SK-N-SH treated with all-trans-retinoic acid at 6 μM for 48 hours (cell line): ENCODE measurements around the gene ESF1.

Source experiments
- ATAC-seq: fragments of 200-7000 bp; cut with Tn5 transposase; 3 replicates; pipeline ENCODE4 v1.9.1; 2020; ENCODE audit warnings: mild to moderate bottlenecking, moderate library complexity
- ARNTL ChIP-seq: fragments of 450-650 bp; formaldehyde crosslinking; IDR thresholded peaks from 2 replicates; pipeline ENCODE4 v1.5.0; 2020; ENCODE audit warnings: low read depth, mild to moderate bottlenecking, moderate library complexity, borderline replicate concordance
- BACH2 ChIP-seq: fragments of 250-450 bp; sonication (Bioruptor Pico); IDR thresholded peaks from 2 replicates; pipeline ENCODE4 v1.9.0; 2021; ENCODE audit warnings: mild to moderate bottlenecking, borderline replicate concordance
- CREB5 ChIP-seq: fragments of 250-450 bp; sonication (Bioruptor Pico); IDR thresholded peaks from 2 replicates; pipeline ENCODE4 v1.5.1; 2020; ENCODE audit warnings: low read depth, mild to moderate bottlenecking, moderate library complexity
- CSDC2 ChIP-seq: fragments of 250-450 bp; sonication (Bioruptor Pico); IDR thresholded peaks from 2 replicates; pipeline ENCODE4 v1.5.0; 2020; ENCODE audit warnings: mild to moderate bottlenecking, moderate library complexity
- CSRNP3 ChIP-seq: fragments of 250-450 bp; sonication (Bioruptor Pico); IDR thresholded peaks from 2 replicates; pipeline ENCODE4 v1.5.1; 2021; ENCODE audit warnings: mild to moderate bottlenecking, moderate library complexity
- ESRRG ChIP-seq: fragments of 250-450 bp; sonication (Bioruptor Pico); IDR thresholded peaks from 2 replicates; pipeline ENCODE4 v1.6.1; 2021; ENCODE audit warnings: mild to moderate bottlenecking
- GLIS3 ChIP-seq: fragments of 250-450 bp; sonication (Bioruptor Pico); IDR thresholded peaks from 2 replicates; pipeline ENCODE4 v1.5.0; 2020; ENCODE audit warnings: mild to moderate bottlenecking, moderate library complexity
- ISL1 ChIP-seq: fragments of 250-450 bp; sonication (Bioruptor Pico); IDR thresholded peaks from 2 replicates; pipeline ENCODE4 v2.1.2; 2022; ENCODE audit warnings: mild to moderate bottlenecking, moderate library complexity
- POU6F1 ChIP-seq: fragments of 250-450 bp; sonication (Bioruptor Pico); IDR thresholded peaks from 2 replicates; pipeline ENCODE4 v1.8.0; 2021; ENCODE audit warnings: low read depth, mild to moderate bottlenecking, moderate library complexity, borderline replicate concordance
- PPARA ChIP-seq: fragments of 250-450 bp; sonication (Bioruptor Pico); IDR thresholded peaks from 2 replicates; pipeline ENCODE4 v1.5.0; 2020; ENCODE audit warnings: mild to moderate bottlenecking, borderline replicate concordance
- RARB ChIP-seq: fragments of 250-450 bp; sonication (Bioruptor Pico); IDR thresholded peaks from 2 replicates; pipeline ENCODE4 v1.8.0; 2021; ENCODE audit warnings: mild to moderate bottlenecking, moderate library complexity
- SNAI2 ChIP-seq: fragments of 250-450 bp; sonication (Bioruptor Pico); IDR thresholded peaks from 2 replicates; pipeline ENCODE4 v1.5.0; 2020; ENCODE audit warnings: mild to moderate bottlenecking, moderate library complexity
- TCF4 ChIP-seq: fragments of 250-450 bp; sonication (Bioruptor Pico); IDR thresholded peaks from 2 replicates; pipeline ENCODE4 v1.8.0; 2021; ENCODE audit warnings: mild to moderate bottlenecking, moderate library complexity, borderline replicate concordance
- TOX ChIP-seq: fragments of 250-450 bp; sonication (Bioruptor Pico); IDR thresholded peaks from 2 replicates; pipeline ENCODE4 v1.8.0; 2021; ENCODE audit warnings: mild to moderate bottlenecking, moderate library complexity, borderline replicate concordance
- TSHZ2 ChIP-seq: fragments of 250-450 bp; sonication (Bioruptor Pico); IDR thresholded peaks from 2 replicates; pipeline ENCODE4 v1.5.0; 2020; ENCODE audit warnings: mild to moderate bottlenecking, moderate library complexity
- ZC3H10 ChIP-seq: fragments of 250-450 bp; sonication (Bioruptor Pico); IDR thresholded peaks from 2 replicates; pipeline ENCODE4 v1.5.1; 2021; ENCODE audit warnings: mild to moderate bottlenecking, moderate library complexity
- ZFP3 ChIP-seq: fragments of 250-450 bp; sonication (Bioruptor Pico); IDR thresholded peaks from 2 replicates; pipeline ENCODE4 v1.5.0; 2020; ENCODE audit warnings: mild to moderate bottlenecking, moderate library complexity
- ZFP30 ChIP-seq: fragments of 450-650 bp; formaldehyde crosslinking; IDR thresholded peaks from 2 replicates; pipeline ENCODE4 v1.5.0; 2022; ENCODE audit warnings: mild to moderate bottlenecking, moderate library complexity
- ZNF565 ChIP-seq: fragments of 450-650 bp; formaldehyde crosslinking; conservative IDR thresholded peaks from 2 replicates; pipeline ENCODE4 v1.5.0; 2020; ENCODE audit warnings: low read depth, mild to moderate bottlenecking, moderate library complexity
- ZNF70 ChIP-seq: fragments of 450-650 bp; formaldehyde crosslinking; IDR thresholded peaks from 2 replicates; pipeline ENCODE4 v1.5.0; 2020; ENCODE audit warnings: mild to moderate bottlenecking, moderate library complexity

ESF1 gene

GRCh38 chr20:13687815-13688214, 96.9 kb downstream of the ESF1 start (continued):
- TF ChIP-seq ZC3H10 (no peak), RARB (no peak), ISL1 (CRISPR knock-in tag) (no peak)

- ATAC-seq = no peak
- TF ChIP-seq CSRNP3 (CRISPR knock-in tag) (no peak), ESRRG (CRISPR knock-in tag) (no peak), CSDC2 (CRISPR knock-in tag) (no peak), ZNF565 (no peak), GLIS3 (CRISPR knock-in tag) (no peak), CREB5 (CRISPR knock-in tag) (no peak), ZFP30 (CRISPR knock-in tag) (no peak), BACH2 (no peak), ISL1 (CRISPR knock-in tag) (no peak), TCF4 (CRISPR knock-in tag) (no peak), ZC3H10 (no peak), POU6F1 (no peak)
These were observed 99.1 kb downstream of the ESF1 start for GRCh38 chr20:13685623-13686022.

- TF ChIP-seq ISL1 (CRISPR knock-in tag) (no peak), TSHZ2 (CRISPR knock-in tag) (no peak), GLIS3 (CRISPR knock-in tag) (no peak), RARB (no peak), ZNF70 (CRISPR knock-in tag) (no peak), ZNF565 (no peak), ARNTL (no peak), POU6F1 (no peak), TCF4 (CRISPR knock-in tag) (no peak), ZC3H10 (no peak), ZFP30 (CRISPR knock-in tag) (no peak), SNAI2 (CRISPR knock-in tag) (no peak), CREB5 (CRISPR knock-in tag) (no peak), PPARA (no peak), CSDC2 (CRISPR knock-in tag) (no peak), ZFP3 (CRISPR knock-in tag) (no peak), TOX (CRISPR knock-in tag) (no peak)
- no peak for ATAC-seq
These were observed 100.0 kb downstream of the ESF1 start for GRCh38 chr20:13684566-13685222.
